ENCODE measurements around the gene ZNF784. TPM values are rescaled to one million over a fixed set of nuclear protein-coding genes. Genes with fewer than 3 reads are reported as not detected.
A peak's percentile ranks its signal among the peaks of the same experiment; 100 is the strongest.

ZNF784 gene
- total RNA-seq, 1 experiment from 2014 or later, result 3.1 TPM

- H3K36me3 Mint-ChIP-seq (ENCODE audit: insufficient read depth, unreplicated experiment), result peaks cover 28% of the 10 kb centered on the region
- no peak for DNase-seq (ENCODE audit: unreplicated experiment)
- H3K9me3 Mint-ChIP-seq (ENCODE audit: unreplicated experiment), result no peaks in the 10 kb centered on the region
- no TSS peak for BruUV-seq (replicated peaks)
- ChIA-PET CTCF (interaction anchor here (0.8 to 1.3 kb wide), 3 partner anchors 11 to 532 kb away, joined by 3 read pairs; no protein-coding TSS in a partner anchor), POLR2A (interaction anchor here (0.7 to 2.5 kb wide), 5 partner anchors 8 to 39 kb away, joined by 3 to 13 read pairs (median 3); partner anchors contain the start of genes FIZ1 and ZNF579)
- intact Hi-C loops (cut with micrococcal nuclease), result no loop called here
- no peak overlapping the region for H3K4me3 Mint-ChIP-seq (ENCODE audit: unreplicated experiment)
- H3K27ac Mint-ChIP-seq (ENCODE audit: low read depth, unreplicated experiment), result no peak overlapping the region
- H3K4me1 Mint-ChIP-seq (ENCODE audit: insufficient read depth, unreplicated experiment), result peaks cover 10% of the 10 kb centered on the region
- TF ChIP-seq, protein P1, sequence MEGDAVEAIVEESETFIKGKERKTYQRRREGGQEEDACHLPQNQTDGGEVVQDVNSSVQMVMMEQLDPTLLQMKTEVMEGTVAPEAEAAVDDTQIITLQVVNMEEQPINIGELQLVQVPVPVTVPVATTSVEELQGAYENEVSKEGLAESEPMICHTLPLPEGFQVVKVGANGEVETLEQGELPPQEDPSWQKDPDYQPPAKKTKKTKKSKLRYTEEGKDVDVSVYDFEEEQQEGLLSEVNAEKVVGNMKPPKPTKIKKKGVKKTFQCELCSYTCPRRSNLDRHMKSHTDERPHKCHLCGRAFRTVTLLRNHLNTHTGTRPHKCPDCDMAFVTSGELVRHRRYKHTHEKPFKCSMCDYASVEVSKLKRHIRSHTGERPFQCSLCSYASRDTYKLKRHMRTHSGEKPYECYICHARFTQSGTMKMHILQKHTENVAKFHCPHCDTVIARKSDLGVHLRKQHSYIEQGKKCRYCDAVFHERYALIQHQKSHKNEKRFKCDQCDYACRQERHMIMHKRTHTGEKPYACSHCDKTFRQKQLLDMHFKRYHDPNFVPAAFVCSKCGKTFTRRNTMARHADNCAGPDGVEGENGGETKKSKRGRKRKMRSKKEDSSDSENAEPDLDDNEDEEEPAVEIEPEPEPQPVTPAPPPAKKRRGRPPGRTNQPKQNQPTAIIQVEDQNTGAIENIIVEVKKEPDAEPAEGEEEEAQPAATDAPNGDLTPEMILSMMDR (IDR thresholded peaks at IDR 0.05; ENCODE audit: unreplicated experiment), result no peak
- no peaks in the 10 kb centered on the region for H3K27me3 Mint-ChIP-seq (ENCODE audit: insufficient read depth, unreplicated experiment)
Measured at GRCh38 chr19:55620410-55621204, 3.8 kb downstream of the ZNF784 start.

- TF ChIP-seq, protein P1 (IDR thresholded peaks at IDR 0.05; ENCODE audit: unreplicated experiment), result no peak
- BruUV-seq (replicated peaks), result TSS peak; percentile 4
- ChIA-PET POLR2A (interaction anchor here (2.5 kb wide), 1 partner anchor 13 kb away, joined by 13 read pairs; no protein-coding TSS in a partner anchor), CTCF (interaction anchor here (0.7 to 2.2 kb wide), 3 partner anchors 13 to 503 kb away, joined by 3 to 17 read pairs (median 5); partner anchors contain the start of gene ZNF865)
- DNase-seq (ENCODE audit: unreplicated experiment), result no peak
- Mint-ChIP-seq H3K27ac (ENCODE audit: low read depth, unreplicated experiment) (no peak overlapping the region), H3K4me1 (ENCODE audit: insufficient read depth, unreplicated experiment) (peaks cover 10% of the 10 kb centered on the region), H3K9me3 (ENCODE audit: unreplicated experiment) (no peaks in the 10 kb centered on the region), H3K27me3 (ENCODE audit: insufficient read depth, unreplicated experiment) (no peaks in the 10 kb centered on the region), H3K36me3 (ENCODE audit: insufficient read depth, unreplicated experiment) (peaks cover 28% of the 10 kb centered on the region), H3K4me3 (ENCODE audit: unreplicated experiment) (no peak overlapping the region)
- intact Hi-C loops (cut with micrococcal nuclease), result no loop called here
Measured at GRCh38 chr19:55619286-55619685, 5.1 kb downstream of the ZNF784 start.

- POLR2A ChIA-PET, result interaction anchor here (0.5 kb wide), 1 partner anchor 9 kb away, joined by 3 read pairs; no protein-coding TSS in a partner anchor
- H3K27ac Mint-ChIP-seq (ENCODE audit: low read depth, unreplicated experiment), result no peak overlapping the region
- intact Hi-C loops (cut with micrococcal nuclease), result no loop called here
- no peak overlapping the region for H3K4me3 Mint-ChIP-seq (ENCODE audit: unreplicated experiment)
- peaks cover 29% of the 10 kb centered on the region for H3K36me3 Mint-ChIP-seq (ENCODE audit: insufficient read depth, unreplicated experiment)
- TF ChIP-seq, protein P1 (IDR thresholded peaks at IDR 0.05; ENCODE audit: unreplicated experiment), result no peak
- no TSS peak for BruUV-seq (replicated peaks)
- CTCF ChIA-PET, result interaction anchor here (0.6 to 2.2 kb wide), 4 partner anchors 12 to 478 kb away, joined by 3 to 17 read pairs (median 4); partner anchors contain the start of gene ZNF865
- no peak for DNase-seq (ENCODE audit: unreplicated experiment)
- no peaks in the 10 kb centered on the region for H3K27me3 Mint-ChIP-seq (ENCODE audit: insufficient read depth, unreplicated experiment)
- no peaks in the 10 kb centered on the region for H3K9me3 Mint-ChIP-seq (ENCODE audit: unreplicated experiment)
- H3K4me1 Mint-ChIP-seq (ENCODE audit: insufficient read depth, unreplicated experiment), result peaks cover 1% of the 10 kb centered on the region
Measured at GRCh38 chr19:55618426-55618825, 5.9 kb downstream of the ZNF784 start.

DNA sequence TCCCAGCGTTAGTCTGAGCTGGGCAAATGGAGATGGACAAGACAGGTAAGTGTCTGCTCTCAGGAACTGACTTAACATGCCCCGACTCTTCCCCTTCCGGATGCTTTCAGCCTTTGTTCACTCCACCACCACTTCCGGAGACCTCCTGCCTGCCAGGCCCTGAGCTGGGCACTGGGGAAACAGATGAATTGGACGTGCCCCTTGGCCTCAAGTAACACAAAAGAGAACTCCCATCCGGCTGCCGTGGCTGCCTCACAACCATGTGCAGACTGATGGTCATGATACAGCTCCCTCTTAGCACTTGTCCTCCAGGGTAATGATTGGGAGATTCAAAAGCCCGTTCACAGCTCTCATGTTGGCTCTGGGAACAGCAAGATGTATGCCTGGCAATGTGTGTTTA lies 6.9 kb downstream of the ZNF784 start:
- ChIA-PET CTCF (interaction anchor here (1.3 to 2.2 kb wide), 2 partner anchors 11 to 14 kb away, joined by 4 to 17 read pairs; partner anchors contain the start of gene ZNF865), POLR2A (interaction anchor here (1.1 kb wide), 1 partner anchor 11 kb away, joined by 8 read pairs; no protein-coding TSS in a partner anchor)
- Mint-ChIP-seq H3K27me3 (ENCODE audit: insufficient read depth, unreplicated experiment) (no peaks in the 10 kb centered on the region), H3K9me3 (ENCODE audit: unreplicated experiment) (no peaks in the 10 kb centered on the region), H3K4me3 (ENCODE audit: unreplicated experiment) (no peak overlapping the region), H3K36me3 (ENCODE audit: insufficient read depth, unreplicated experiment) (peaks cover 37% of the 10 kb centered on the region), H3K4me1 (ENCODE audit: insufficient read depth, unreplicated experiment) (no peaks in the 10 kb centered on the region), H3K27ac (ENCODE audit: low read depth, unreplicated experiment) (no peak overlapping the region)
- BruUV-seq (replicated peaks), result no TSS peak
- intact Hi-C loops (cut with micrococcal nuclease), result no loop called here
- TF ChIP-seq, protein P1 (IDR thresholded peaks at IDR 0.05; ENCODE audit: unreplicated experiment), result no peak
- no peak for DNase-seq (ENCODE audit: unreplicated experiment)
